NT2/D1 (cell line): ENCODE results near the gene MGLL.

Experiments used
- SUZ12 ChIP-seq: IDR thresholded peaks from 2 replicates; pipeline ENCODE4 v1.6.1; 2011; ENCODE audit not compliant: insufficient read length, insufficient read depth; ENCODE audit errors: extremely low read depth
- YY1 ChIP-seq: IDR thresholded peaks from 2 replicates; pipeline ENCODE4 v1.6.1; 2011; ENCODE audit not compliant: insufficient read length, insufficient read depth
- ZNF274 ChIP-seq: IDR thresholded peaks from 2 replicates; pipeline ENCODE4 v1.6.1; 2011; ENCODE audit warnings: mild to moderate bottlenecking, low read depth, low read length

- TF ChIP-seq ZNF274, result no peak
- TF ChIP-seq YY1, result no peak
- no peak for TF ChIP-seq SUZ12
Observed at GRCh38 chr3:127686512-127686894, 135.8 kb downstream of the MGLL start.
